ENCODE results near the gene LYPLAL1.

Gene LYPLAL1

DNA sequence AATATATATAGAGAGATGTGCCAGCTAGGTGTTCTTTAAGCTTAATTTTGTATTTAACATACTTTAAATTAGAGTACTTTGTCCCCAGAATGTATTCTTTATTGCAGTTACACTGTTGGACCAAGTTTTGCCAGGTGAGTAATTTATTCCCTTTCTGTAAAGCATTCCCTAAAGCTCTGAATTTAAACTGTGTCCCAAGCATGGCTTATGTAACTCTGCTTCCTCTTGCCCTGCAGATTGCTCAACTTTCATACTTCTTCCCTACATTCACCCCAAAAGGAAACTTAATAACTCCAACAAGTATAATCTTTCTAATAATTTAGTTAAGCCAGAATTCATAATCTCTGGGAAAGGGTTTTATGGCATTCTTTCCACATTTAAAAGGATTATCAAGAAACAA lies 5.6 kb downstream of the LYPLAL1 start:
- TF ChIP-seq, protein P1, sequence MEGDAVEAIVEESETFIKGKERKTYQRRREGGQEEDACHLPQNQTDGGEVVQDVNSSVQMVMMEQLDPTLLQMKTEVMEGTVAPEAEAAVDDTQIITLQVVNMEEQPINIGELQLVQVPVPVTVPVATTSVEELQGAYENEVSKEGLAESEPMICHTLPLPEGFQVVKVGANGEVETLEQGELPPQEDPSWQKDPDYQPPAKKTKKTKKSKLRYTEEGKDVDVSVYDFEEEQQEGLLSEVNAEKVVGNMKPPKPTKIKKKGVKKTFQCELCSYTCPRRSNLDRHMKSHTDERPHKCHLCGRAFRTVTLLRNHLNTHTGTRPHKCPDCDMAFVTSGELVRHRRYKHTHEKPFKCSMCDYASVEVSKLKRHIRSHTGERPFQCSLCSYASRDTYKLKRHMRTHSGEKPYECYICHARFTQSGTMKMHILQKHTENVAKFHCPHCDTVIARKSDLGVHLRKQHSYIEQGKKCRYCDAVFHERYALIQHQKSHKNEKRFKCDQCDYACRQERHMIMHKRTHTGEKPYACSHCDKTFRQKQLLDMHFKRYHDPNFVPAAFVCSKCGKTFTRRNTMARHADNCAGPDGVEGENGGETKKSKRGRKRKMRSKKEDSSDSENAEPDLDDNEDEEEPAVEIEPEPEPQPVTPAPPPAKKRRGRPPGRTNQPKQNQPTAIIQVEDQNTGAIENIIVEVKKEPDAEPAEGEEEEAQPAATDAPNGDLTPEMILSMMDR (IDR thresholded peaks at IDR 0.05; ENCODE audit: extremely low read depth, insufficient read depth, missing control alignments): no peak
- in situ Hi-C loops (cut with MboI; ENCODE audit: low pct_unique_long_range_greater_than_20kb, low sequenced_read_pairs, unreplicated experiment): loop anchor here (25.0 kb wide), 1 partner anchor 842 kb away; the partner anchor contains the start of gene TGFB2
- no peak for DNase-seq (ENCODE audit: low spot score)

- no peak for DNase-seq (ENCODE audit: low spot score)
- TF ChIP-seq, protein P1 (IDR thresholded peaks at IDR 0.05; ENCODE audit: extremely low read depth, insufficient read depth, missing control alignments): no peak
- in situ Hi-C loops (cut with MboI; ENCODE audit: low pct_unique_long_range_greater_than_20kb, low sequenced_read_pairs, unreplicated experiment): loop anchor here (25.0 kb wide), 1 partner anchor 847 kb away; the partner anchor contains the start of gene TGFB2
Measured at GRCh38 chr1:219184337-219184736, 10.7 kb downstream of the LYPLAL1 start.

DNA sequence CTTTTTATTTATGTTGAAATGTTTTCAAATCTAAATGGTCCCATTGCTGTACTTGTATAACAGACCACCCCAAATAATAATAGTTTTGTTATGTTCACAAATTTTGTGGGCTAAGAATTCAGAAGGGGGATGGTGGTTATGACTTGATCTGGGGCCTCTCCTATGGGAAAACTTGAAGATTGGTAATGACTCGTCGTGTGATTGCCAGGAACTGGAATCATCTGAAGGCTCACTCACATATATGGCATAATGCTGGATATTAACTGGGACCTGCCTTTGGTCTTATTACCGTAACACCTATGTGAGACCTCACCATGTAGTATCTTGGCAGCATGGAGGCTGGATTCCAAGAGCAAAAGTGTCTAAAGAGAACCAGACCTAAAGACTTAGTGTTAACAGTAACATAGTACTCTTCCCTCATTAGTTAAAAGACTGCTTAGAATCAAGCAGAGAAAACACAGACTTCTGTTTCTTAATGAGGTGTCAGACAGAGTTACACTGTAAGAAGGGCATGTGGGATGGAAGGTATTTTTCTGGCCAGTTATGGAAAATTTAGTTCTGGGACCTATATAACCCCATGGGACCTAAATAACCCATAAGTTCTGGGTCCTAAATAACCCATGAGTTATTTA lies 11.9 kb downstream of the LYPLAL1 start:
- in situ Hi-C loops (cut with MboI; ENCODE audit: low pct_unique_long_range_greater_than_20kb, low sequenced_read_pairs, unreplicated experiment): loop anchor here (25.0 kb wide), 1 partner anchor 848 kb away; the partner anchor contains the start of gene TGFB2
- TF ChIP-seq, protein P1 (IDR thresholded peaks at IDR 0.05; ENCODE audit: extremely low read depth, insufficient read depth, missing control alignments): no peak
- DNase-seq (ENCODE audit: low spot score): no peak

- in situ Hi-C loops (cut with MboI; ENCODE audit: low pct_unique_long_range_greater_than_20kb, low sequenced_read_pairs, unreplicated experiment): loop anchor here (25.0 kb wide), 1 partner anchor 851 kb away; the partner anchor contains the start of gene TGFB2
- TF ChIP-seq, protein P1 (IDR thresholded peaks at IDR 0.05; ENCODE audit: extremely low read depth, insufficient read depth, missing control alignments): no peak
- no peak for DNase-seq (ENCODE audit: low spot score)
Measured at GRCh38 chr1:219188331-219188803, 14.7 kb downstream of the LYPLAL1 start.

DNA sequence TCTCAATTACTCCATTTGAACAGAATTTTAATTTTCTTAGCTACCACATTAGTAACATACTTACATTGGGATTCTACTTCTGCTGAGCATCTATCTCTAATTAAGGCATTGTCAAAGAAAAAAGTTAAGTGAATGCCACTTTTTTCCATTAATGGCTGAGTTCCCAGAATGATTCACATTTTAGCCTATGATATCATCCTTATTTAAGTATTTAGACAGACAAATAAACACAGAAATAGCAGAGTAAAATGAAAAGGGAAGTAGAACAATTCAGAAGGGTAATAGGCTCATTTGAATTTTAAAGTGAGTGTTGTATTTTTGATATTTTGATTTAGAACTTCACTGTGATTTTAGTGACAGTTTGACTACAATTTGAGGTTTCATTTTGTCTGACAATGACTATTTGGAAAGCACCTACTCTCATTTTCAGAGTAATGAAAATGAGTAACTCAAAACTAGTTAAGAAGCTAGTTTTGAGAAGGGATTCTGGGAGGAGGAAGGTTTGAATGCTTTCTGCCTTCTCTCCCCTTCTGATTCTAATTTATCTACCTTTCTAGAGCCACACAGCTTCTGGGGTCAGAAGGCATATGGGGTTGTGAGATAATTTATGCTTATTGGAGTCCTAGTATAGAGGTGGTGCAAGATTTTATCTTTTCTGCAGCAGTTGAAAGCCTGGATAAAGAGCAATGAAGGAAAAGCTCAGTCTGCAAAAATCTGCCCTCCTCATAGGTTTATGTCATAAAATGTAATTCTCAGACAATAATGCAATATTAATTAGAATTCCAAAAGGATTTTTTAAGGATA lies 15.5 kb downstream of the LYPLAL1 start:
- TF ChIP-seq, protein P1 (IDR thresholded peaks at IDR 0.05; ENCODE audit: extremely low read depth, insufficient read depth, missing control alignments): no peak
- DNase-seq (ENCODE audit: low spot score): peak; percentile 39
- in situ Hi-C loops (cut with MboI; ENCODE audit: low pct_unique_long_range_greater_than_20kb, low sequenced_read_pairs, unreplicated experiment): loop anchor here (25.0 kb wide), 1 partner anchor 852 kb away; the partner anchor contains the start of gene TGFB2

DNA sequence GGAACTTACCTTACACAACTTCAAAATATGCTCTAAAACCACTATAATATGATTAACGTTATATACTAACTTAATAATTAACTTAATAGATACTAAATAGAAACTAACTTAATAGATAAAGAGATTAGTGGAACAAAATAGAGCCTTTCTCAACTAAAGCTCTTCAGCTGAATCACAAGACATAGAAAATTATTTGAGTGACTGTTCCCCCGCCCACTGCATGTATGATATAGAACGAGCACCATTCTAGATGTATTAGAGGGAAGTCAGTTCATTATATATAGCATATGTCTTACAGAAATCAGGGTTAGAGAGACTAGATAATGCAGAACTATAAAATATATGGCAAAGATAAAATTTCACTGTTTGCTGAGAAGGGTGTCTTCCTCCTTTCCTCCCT lies 16.3 kb downstream of the LYPLAL1 start:
- TF ChIP-seq, protein P1 (IDR thresholded peaks at IDR 0.05; ENCODE audit: extremely low read depth, insufficient read depth, missing control alignments): no peak
- in situ Hi-C loops (cut with MboI; ENCODE audit: low pct_unique_long_range_greater_than_20kb, low sequenced_read_pairs, unreplicated experiment): loop anchor here (25.0 kb wide), 1 partner anchor 853 kb away; the partner anchor contains the start of gene TGFB2
- DNase-seq (ENCODE audit: low spot score): no peak

All from GM13977 (cell line).